HG03378 (cell line): ENCODE data around the gene GHRH.

Experiments
- ATAC-seq: cut with Tn5 transposase; IDR thresholded peaks from one replicate; pipeline ENCODE4 v1.9.1; 2021; ENCODE audit warnings: mild to moderate bottlenecking, moderate library complexity; ENCODE audit not compliant: unreplicated experiment

GHRH gene, protein sequence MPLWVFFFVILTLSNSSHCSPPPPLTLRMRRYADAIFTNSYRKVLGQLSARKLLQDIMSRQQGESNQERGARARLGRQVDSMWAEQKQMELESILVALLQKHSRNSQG

GRCh38 chr20:37261714-37262113, at the start of gene GHRH:
GHRH (minus strand) TSS chr20:37261814; CDS start chr20:37256889, 4,925 bp downstream.
- ATAC-seq: no peak

DNA sequence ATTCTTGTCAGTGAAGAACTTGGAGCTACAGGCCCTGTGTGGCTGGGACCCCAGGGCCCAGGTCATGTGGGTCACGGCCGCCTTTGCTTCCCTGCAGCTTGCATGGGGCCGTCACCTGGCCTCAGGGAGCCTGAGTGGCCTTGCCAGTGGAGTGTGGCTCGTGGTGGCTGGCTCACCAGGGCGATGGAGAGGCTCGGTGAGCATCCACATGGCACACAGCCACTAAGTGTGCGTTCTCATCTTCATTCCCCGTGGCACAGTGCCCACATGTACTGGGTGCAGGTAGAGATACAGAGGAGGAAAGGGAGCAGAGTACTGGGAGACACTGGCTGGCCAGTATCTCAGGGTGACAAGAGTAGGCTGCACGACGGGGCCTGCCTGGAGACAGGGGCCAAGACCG, 49.3 kb upstream of the GHRH start:
- ATAC-seq: no peak

GRCh38 chr20:37309936-37310590, 48.4 kb upstream of the GHRH start:
- no peak for ATAC-seq

DNA sequence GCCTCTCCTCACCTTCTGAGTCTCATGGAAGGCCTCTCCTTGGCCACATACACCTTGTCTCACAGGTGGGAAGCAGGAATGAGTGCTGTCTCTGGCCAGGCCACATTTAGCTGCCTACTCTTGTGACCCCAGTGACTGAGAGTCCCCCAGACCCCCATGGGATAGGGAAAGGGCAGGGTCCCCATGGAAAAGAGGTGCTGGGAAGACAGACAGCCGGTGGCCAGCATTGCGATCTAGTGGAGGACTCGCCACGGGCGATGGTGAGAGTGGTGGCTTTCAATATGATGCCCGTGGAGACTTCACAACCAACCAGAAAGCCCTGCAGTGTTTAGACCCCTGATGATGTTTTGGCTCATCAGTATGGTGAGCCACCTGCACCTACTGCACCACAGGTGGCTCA, 47.7 kb upstream of the GHRH start:
- ATAC-seq: no peak

- ATAC-seq: peak; percentile 82
Measured at GRCh38 chr20:37308086-37309050, 46.8 kb upstream of the GHRH start.

DNA sequence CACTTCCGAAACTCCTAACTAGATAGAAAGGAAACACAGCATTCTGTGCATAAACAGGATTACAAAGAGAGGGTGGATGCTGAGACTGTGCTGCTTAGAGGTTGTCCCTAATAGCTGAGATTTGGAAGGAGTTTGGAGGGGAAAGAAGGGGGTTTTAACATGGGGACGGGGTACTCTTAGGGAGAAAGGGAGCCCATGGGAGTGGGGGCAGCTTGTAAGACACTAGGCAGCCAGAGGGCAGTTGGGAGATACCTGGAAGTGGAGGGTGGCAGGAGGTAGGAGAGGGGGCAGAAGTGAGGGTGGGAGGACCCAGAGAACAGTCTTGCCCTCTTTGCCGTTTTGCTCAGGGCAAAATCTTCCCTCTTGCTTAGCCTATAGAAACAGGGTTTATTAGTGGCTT, 44.2 kb upstream of the GHRH start:
- no peak for ATAC-seq

DNA sequence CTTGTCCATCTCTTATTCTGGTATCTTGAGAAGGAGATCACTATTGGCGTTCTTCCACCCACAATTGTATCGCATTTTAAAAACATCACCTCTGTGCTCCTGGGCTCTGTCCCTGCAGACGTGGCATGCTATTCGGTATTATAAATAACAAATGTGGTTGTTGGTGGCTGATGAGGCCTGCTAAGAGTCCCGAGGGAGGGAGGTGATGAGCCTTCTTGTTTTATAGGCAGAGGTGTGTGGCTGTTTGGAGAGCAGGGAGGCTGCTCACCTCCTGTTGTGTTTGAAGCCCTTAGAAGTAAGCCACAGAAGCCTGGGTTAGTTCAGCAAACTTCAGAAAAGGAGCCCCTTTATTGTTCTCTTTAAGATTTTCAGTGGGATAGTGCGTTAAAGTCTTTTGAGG, 43.5 kb upstream of the GHRH start:
- ATAC-seq: no peak

DNA sequence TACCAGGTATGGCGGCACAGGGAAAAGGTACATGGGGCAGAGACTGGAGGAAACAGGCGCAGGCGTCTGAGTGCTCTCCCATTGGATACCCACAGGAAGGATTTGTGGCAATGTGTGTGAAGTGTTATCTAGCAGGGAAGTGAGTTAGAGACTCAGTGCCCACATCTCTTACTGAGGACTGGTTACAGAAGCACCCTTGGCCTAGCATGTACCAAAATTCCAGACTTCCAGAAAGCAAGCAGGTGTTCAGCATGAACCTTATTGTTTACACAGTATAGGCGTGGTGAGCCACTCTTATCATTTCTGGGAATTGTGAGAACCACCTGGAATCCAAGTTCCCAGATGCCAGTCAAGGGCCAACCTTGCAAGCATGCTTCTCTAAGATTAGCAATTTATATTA, 42.0 kb upstream of the GHRH start:
- no peak for ATAC-seq

GRCh38 chr20:37302981-37303380, 41.4 kb upstream of the GHRH start:
- no peak for ATAC-seq

DNA sequence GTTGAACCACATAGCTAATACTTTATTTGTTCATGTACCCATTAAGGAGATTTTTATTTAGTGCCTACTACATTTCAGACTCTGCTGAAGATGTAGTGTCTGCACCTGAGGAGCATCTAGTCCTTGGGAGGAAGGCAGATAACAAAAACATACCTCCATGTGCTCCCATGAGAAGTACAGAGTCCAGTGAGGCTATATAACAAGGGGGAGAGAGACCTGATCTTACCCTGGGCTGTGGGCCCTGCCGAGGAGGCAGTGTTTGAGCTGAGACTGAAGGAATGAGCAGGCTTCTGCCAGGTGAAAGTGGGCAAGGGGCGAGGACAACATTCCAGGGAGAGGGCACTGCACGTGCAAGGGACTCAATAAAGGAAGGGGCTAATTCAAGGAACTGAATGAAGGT, 39.9 kb upstream of the GHRH start:
- no peak for ATAC-seq

DNA sequence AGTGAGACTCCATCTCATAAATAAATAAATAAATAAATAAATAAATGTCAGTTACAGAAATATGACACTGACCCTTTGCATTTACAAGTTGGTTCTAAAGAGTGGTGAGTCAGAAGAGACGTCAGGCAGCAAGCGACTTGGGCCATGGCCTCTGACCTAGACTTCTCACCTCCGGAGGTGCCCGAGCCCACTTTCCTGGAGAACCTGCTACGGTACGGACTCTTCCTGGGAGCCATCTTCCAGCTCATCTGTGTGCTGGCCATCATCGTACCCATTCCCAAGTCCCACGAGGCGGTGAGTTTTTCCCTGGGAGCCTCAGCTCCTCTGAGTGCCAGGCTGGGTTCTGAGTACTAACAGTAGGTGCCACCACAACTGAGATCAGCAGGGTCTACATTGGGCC, 39.5 kb upstream of the GHRH start:
- ATAC-seq: no peak

DNA sequence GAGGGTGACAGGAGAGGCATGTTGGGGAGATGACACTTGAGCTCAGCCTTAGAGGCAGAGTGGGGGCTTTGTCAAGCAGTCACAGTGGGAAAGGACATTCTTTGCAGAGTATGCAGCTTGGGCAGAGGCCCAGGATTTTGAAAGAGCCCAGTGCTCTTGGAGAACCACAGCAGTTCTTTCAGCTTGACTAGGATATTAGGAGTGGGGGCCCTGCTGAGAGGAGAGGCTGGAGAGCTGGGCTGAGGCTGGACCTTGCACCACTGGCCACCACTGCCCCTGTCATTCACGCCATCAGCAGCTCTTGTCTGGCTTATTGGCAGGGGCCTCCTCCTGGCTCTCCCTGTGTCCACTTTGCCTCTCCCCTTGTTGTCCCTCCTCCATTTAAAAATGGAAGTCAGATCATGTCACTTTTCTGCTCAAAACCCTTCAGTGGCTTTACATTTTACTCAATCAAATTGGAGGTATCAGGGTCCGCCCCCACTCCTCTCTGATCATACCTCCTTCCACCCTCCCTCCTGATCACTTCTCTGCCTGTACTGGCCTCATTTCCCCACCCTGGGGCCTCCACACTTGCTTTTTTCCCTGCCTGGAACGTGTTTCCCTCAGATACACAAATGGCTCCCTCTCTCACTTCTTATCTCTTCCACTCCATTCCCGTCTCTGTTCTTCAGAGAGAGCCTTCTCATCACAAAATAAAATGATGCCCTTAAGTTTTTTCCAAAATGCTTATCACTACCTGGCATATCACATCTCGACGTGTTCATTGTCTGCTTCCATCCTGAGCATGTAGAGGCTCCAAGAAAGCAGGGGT, 38.3 kb upstream of the GHRH start:
- ATAC-seq: no peak

DNA sequence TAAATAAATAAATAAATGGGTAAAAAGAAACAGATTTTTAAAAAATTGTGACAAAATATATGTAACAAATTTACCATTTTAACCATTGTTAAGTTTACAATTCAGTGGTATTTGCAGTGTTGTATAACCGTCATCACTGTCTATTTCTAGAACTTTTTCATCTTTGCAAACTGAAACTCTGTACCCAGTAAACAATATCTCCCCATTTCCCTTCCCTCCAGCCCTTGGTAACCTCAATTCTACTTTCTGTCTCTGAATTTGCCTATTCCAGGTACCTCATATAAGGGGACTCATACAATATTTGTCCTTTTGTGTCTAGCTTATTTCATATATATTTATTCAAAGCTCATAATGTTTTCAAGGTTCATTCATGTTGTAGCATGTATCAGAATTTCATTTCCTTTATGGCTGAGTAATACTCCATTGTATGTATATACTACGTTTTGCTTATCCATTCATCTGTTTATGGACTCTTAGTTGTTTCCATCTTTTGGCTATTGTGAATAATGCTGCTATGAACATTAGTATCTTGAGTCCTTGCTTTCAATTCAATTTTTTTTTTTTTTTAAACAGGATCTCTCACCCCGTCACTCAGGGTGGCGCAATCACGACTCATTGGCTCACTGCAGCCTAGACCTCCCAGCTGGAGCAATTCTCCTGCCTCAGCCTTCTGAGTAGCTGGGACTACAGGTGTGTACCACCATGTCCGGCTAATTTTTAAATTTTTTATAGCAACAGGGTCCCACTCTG, 36.8 kb upstream of the GHRH start:
- no peak for ATAC-seq

DNA sequence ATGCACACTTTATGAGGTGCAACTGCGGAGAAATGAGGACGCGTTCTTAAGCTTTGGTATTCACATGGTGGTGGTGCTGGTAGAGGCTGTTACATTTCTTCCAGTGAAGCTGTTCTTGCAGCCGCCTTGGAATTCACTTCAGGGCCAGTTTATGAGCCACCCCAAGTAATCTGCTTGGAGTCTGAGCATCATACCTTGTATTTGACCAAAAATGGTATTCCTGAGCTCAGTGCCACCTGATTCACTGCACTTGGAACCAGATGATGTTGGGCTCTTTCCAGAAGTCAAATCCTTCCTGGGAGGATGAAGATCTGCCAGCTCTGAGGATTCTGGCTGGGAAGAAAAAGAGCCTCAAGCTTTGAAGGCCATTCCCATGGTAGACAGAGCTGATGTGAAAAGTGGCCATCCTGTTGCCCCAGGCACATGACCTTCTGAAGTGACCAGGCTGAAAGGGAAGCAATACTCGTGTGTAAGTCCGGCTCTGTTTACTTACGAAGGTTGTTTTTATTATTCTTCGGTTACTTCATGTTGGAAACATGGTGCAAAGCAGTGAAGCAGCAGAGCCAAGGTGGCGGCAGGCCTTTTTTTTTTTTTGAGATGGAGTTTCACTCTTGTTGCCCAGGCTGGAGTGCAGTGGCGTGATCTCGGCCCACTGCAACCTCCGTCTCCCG, 35.6 kb upstream of the GHRH start:
- no peak for ATAC-seq

DNA sequence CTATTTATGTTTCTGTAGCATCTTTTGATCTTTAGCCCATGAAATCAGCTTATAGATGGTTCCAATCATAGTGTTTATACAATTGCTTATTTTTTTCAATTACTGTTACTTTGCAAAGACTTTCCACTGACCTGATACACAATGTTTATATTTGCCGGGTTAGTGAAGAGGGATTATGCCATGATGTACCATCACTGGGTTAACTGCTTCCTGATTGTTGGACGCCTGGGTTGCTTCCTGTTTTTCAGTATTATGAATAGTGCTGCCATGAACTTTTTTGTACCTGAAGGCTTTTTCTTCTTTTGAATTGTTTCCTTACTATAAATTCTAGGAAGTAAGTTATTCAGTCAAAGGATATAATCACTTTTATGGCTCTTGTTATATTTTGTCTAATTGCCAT, 34.8 kb upstream of the GHRH start:
- ATAC-seq: no peak

DNA sequence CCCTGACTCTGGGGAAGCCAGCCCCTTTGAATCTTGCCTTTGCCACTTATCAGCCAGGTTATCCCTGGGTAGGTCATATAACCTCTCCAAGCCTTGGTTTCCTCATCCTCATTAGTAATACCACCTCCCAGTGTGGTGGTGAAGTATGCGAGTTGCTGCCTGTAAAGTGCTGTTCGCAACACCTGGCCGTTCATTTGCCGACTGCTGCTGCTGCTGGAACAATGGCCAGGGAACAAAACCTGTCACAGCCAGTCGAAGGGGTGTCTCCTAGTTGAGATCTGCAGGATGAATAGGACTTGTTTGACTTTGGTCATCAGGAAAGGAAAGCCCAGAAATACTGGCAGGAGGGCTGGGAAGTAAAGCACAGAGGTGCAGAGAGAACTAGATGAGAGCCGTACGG, 34.0 kb upstream of the GHRH start:
- ATAC-seq: no peak

DNA sequence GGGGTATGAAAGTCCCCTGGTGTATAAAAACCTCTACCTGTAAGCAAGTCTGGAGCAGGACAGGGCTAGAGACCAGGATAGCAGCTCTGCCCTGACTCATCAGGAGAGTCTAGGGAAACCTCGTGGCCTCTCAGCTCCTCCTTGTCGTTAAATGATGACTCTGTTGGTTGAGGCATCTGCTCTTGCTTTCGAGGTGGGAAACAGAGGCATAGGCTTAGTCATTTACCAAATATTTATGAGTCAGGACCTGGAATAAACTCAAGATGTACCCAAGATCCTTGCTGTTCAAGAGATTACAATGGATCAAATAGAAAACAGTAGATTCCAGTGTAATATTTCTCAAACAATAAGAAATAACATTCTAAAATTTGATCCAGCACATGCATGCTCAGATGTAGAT, 33.4 kb upstream of the GHRH start:
- ATAC-seq: no peak

GRCh38 chr20:37294262-37294981, 32.8 kb upstream of the GHRH start:
- ATAC-seq: no peak

- ATAC-seq: no peak
Measured at GRCh38 chr20:37293301-37293943, 31.8 kb upstream of the GHRH start.
